H1 (cell line): ENCODE results near the gene ZNF446. TPM values are rescaled to one million over a fixed set of nuclear protein-coding genes. Genes with fewer than 3 reads are reported as not detected.

ENCODE experiments used
- CTCF ChIA-PET: fragments of 300-600 bp; sonication (Branson Sonifier 250); formaldehyde crosslinking; loops from one replicate; lab custom pipeline; 2021; ENCODE audit not compliant: partially characterized antibody; lab: Charles Lee
- POLR2A ChIA-PET: fragments of 300-600 bp; sonication (Branson Sonifier 250); formaldehyde crosslinking; loops from one replicate; lab custom pipeline; 2021; ENCODE audit warnings: inconsistent platforms; ENCODE audit not compliant: partially characterized antibody; lab: Charles Lee
- DNase-seq, 2 experiments: peaks; one replicate each; pipeline versions ENCODE4 v3.0.0 to v3.0.0-alpha.2; 2010 to 2022; ENCODE audit warnings: low spot score in 2 of 2, low read depth in 1 of 2, mixed read lengths in 1 of 2
- FAIRE-seq: peaks from 2 replicates; lab custom pipeline; 2011; peaks lifted over from hg19 to GRCh38; lab: Jason Lieb, UNC
- H2AFZ ChIP-seq: 2 replicates; pipeline ENCODE4 v1.8.1; 2012; ENCODE audit warnings: low read length, inconsistent platforms
- H2AK5ac ChIP-seq: 2 replicates; pipeline ENCODE4 v1.6.1; 2013; ENCODE audit warnings: low read depth, low read length
- H2BK120ac ChIP-seq: replicated peaks from 2 replicates; pipeline ENCODE3; 2013; ENCODE audit warnings: low read depth, low read length, inconsistent platforms
- H2BK12ac ChIP-seq: 2 replicates; pipeline ENCODE4 v1.6.1; 2013; ENCODE audit warnings: low read depth, low read length
- H2BK15ac ChIP-seq: 2 replicates; pipeline ENCODE4 v1.6.1; 2013; ENCODE audit warnings: low read length
- H2BK20ac ChIP-seq: 2 replicates; pipeline ENCODE4 v1.6.1; 2013; ENCODE audit warnings: low read length
- H2BK5ac ChIP-seq: 2 replicates; pipeline ENCODE4 v1.6.1; 2013; ENCODE audit warnings: low read depth, low read length
- H3K14ac ChIP-seq: 2 replicates; pipeline ENCODE4 v1.6.1; 2013; ENCODE audit warnings: inconsistent platforms; ENCODE audit not compliant: insufficient read length
- H3K18ac ChIP-seq: 2 replicates; pipeline ENCODE4 v1.6.1; 2013; ENCODE audit warnings: low read length; ENCODE audit errors: extremely low read depth
- H3K23ac ChIP-seq: 2 replicates; pipeline ENCODE4 v1.6.1; 2013; ENCODE audit warnings: inconsistent platforms; ENCODE audit not compliant: insufficient read length
- H3K23me2 ChIP-seq: 2 replicates; pipeline ENCODE4 v1.6.1; 2013; ENCODE audit warnings: low read depth, low read length
- H3K27ac ChIP-seq: 2 replicates; pipeline ENCODE4 v1.6.1; 2011; ENCODE audit warnings: low read depth, low read length, inconsistent platforms
- H3K27me3 ChIP-seq, 4 experiments: replicated peaks in 1 of 4; 1 replicate in 1 of 4; 2 replicates in 3 of 4; pipeline versions ENCODE4 v1.6.1 to v1.8.1; 2011 to 2013; ENCODE audit warnings: low read length in 3 of 4, mild to moderate bottlenecking in 3 of 4, inconsistent platforms in 2 of 4, mixed read lengths in 2 of 4, moderate library complexity in 1 of 4; ENCODE audit not compliant: control insufficient read depth in 3 of 4, insufficient read depth in 3 of 4; ENCODE audit errors: extremely low read depth in 1 of 4
- H3K36me3 ChIP-seq, 4 experiments: 2 replicates each; pipeline versions ENCODE4 v1.6.1 to v1.8.1; 2011 to 2013; ENCODE audit warnings: mild to moderate bottlenecking in 4 of 4, low read length in 3 of 4, moderate library complexity in 2 of 4, control low read depth in 1 of 4, inconsistent platforms in 1 of 4; ENCODE audit not compliant: insufficient read depth in 4 of 4, control insufficient read depth in 2 of 4
- H3K4ac ChIP-seq: replicated peaks from 2 replicates; pipeline ENCODE3; 2013; ENCODE audit warnings: low read length, low read depth, mixed read lengths, inconsistent platforms; ENCODE audit not compliant: insufficient read length
- H3K4me1 ChIP-seq, 4 experiments: replicated peaks in 1 of 4; 1 replicate in 1 of 4; 2 replicates in 3 of 4; pipeline versions ENCODE4 v1.6.1 to v1.8.1; 2011 to 2013; ENCODE audit warnings: low read length in 3 of 4, inconsistent platforms in 2 of 4, mixed read lengths in 1 of 4; ENCODE audit not compliant: insufficient read depth in 4 of 4, control insufficient read depth in 3 of 4
- H3K4me2 ChIP-seq, 2 experiments: 2 replicates each; pipeline versions ENCODE4 v1.6.1 to v1.8.1; 2011 to 2013; ENCODE audit warnings: low read depth in 2 of 2, low read length in 2 of 2, control low read depth in 1 of 2, inconsistent platforms in 1 of 2, mild to moderate bottlenecking in 1 of 2; ENCODE audit not compliant: insufficient read depth in 1 of 2
- H3K4me3 ChIP-seq, 4 experiments: fragments of 200-600, 300-600 bp in 1 of 4; sonication (generic), shearing (Covaris generic), sonication (Bioruptor Twin) in 1 of 4; 2 replicates each; pipeline versions ENCODE4 v1.5.1 to v1.8.1; 2011 to 2016; ENCODE audit warnings: low read length in 4 of 4, low read depth in 3 of 4, control low read depth in 2 of 4, inconsistent platforms in 2 of 4, mild to moderate bottlenecking in 2 of 4, mixed read lengths in 1 of 4, moderate library complexity in 1 of 4; ENCODE audit not compliant: insufficient read depth in 2 of 4; ENCODE audit errors: extremely low read depth in 1 of 4
- H3K56ac ChIP-seq: replicated peaks from 2 replicates; pipeline ENCODE3; 2013; ENCODE audit warnings: low read depth, mild to moderate bottlenecking, mixed read lengths, low read length, inconsistent platforms; ENCODE audit not compliant: insufficient read length
- H3K79me1 ChIP-seq: 2 replicates; pipeline ENCODE4 v1.6.1; 2013; ENCODE audit warnings: low read depth, low read length, control low read depth
- H3K79me2 ChIP-seq, 2 experiments: 2 replicates each; pipeline versions ENCODE4 v1.6.1 to v1.8.1; 2012 to 2013; ENCODE audit warnings: low read length in 2 of 2, mild to moderate bottlenecking in 2 of 2, inconsistent platforms in 1 of 2; ENCODE audit not compliant: insufficient read depth in 2 of 2, control insufficient read depth in 1 of 2
- H3K9ac ChIP-seq, 4 experiments: replicated peaks in 1 of 4; 1 replicate in 1 of 4; 2 replicates in 3 of 4; pipeline versions ENCODE4 v1.6.1 to v1.8.1; 2011 to 2013; ENCODE audit warnings: low read depth in 3 of 4, low read length in 3 of 4, control low read depth in 2 of 4, mild to moderate bottlenecking in 2 of 4, moderate library complexity in 2 of 4, inconsistent platforms in 1 of 4; ENCODE audit errors: extremely low read depth in 1 of 4
- H3K9me3 ChIP-seq, 2 experiments: 2 replicates each; pipeline versions ENCODE4 v1.6.1 to v1.8.1; 2012 to 2013; ENCODE audit warnings: mild to moderate bottlenecking in 2 of 2, moderate library complexity in 2 of 2, control low read depth in 1 of 2, inconsistent platforms in 1 of 2, low read depth in 1 of 2, low read length in 1 of 2, mixed read lengths in 1 of 2; ENCODE audit not compliant: insufficient read depth in 2 of 2
- H4K20me1 ChIP-seq, 2 experiments: replicated peaks in 1 of 2; 2 replicates each; pipeline versions ENCODE3 to v1.8.1; 2011 to 2013; ENCODE audit warnings: inconsistent platforms in 2 of 2, low read length in 2 of 2, mild to moderate bottlenecking in 1 of 2; ENCODE audit not compliant: insufficient read depth in 2 of 2, control insufficient read depth in 1 of 2
- H4K5ac ChIP-seq: 2 replicates; pipeline ENCODE4 v1.6.1; 2013; ENCODE audit warnings: low read length, low read depth, mixed read lengths, inconsistent platforms; ENCODE audit not compliant: insufficient read length
- H4K8ac ChIP-seq: 2 replicates; pipeline ENCODE4 v1.8.0; 2013; ENCODE audit warnings: mild to moderate bottlenecking, moderate library complexity, low read length, inconsistent platforms; ENCODE audit not compliant: insufficient read depth; ENCODE audit errors: extremely low read depth
- H4K91ac ChIP-seq: replicated peaks from 2 replicates; pipeline ENCODE3; 2013; ENCODE audit warnings: low read length, mixed read lengths, inconsistent platforms; ENCODE audit not compliant: insufficient read length
- BACH1 ChIP-seq: IDR thresholded peaks from 2 replicates; pipeline ENCODE4 v1.6.1; 2012; ENCODE audit warnings: low read length, improper control_type of control experiment
- BRCA1 ChIP-seq: IDR thresholded peaks from 2 replicates; pipeline ENCODE4 v1.6.1; 2012; ENCODE audit warnings: low read depth, low read length, improper control_type of control experiment
- CTBP2 ChIP-seq: IDR thresholded peaks from 2 replicates; pipeline ENCODE4 v1.7.0; 2011; ENCODE audit warnings: borderline replicate concordance, mild to moderate bottlenecking, moderate library complexity, mixed read lengths, low read length; ENCODE audit not compliant: insufficient read depth, insufficient read length
- RAD21 ChIP-seq, 2 experiments: IDR thresholded peaks in 1 of 2; conservative IDR thresholded peaks in 1 of 2; 2 replicates each; pipeline ENCODE4 v1.6.1; 2011; ENCODE audit warnings: low read depth in 2 of 2, low read length in 2 of 2, improper control_type of control experiment in 1 of 2, inconsistent platforms in 1 of 2, mild to moderate bottlenecking in 1 of 2, moderate library complexity in 1 of 2
- RBBP5 ChIP-seq: IDR thresholded peaks from 2 replicates; pipeline ENCODE4 v1.7.1; 2012; ENCODE audit warnings: low read depth, mild to moderate bottlenecking, inconsistent platforms, low read length, moderate library complexity, borderline replicate concordance
- SIN3A ChIP-seq, 2 experiments: IDR thresholded peaks in 1 of 2; conservative IDR thresholded peaks in 1 of 2; 2 replicates each; pipeline ENCODE4 v1.6.1; 2011 to 2012; ENCODE audit warnings: low read length in 2 of 2, improper control_type of control experiment in 1 of 2, low read depth in 1 of 2, mild to moderate bottlenecking in 1 of 2
- SP2 ChIP-seq: IDR thresholded peaks from 2 replicates; pipeline ENCODE4 v1.6.1; 2012; ENCODE audit warnings: mild to moderate bottlenecking, low read length, inconsistent platforms
- SRF ChIP-seq: IDR thresholded peaks from 2 replicates; pipeline ENCODE4 v1.6.1; 2011; ENCODE audit warnings: mild to moderate bottlenecking, low read depth, low read length, moderate library complexity
- TBP ChIP-seq: IDR thresholded peaks from 2 replicates; pipeline ENCODE4 v1.6.1; 2011; ENCODE audit warnings: low read depth, low read length, improper control_type of control experiment
- TCF12 ChIP-seq: IDR thresholded peaks from 2 replicates; pipeline ENCODE4 v1.6.1; 2011; ENCODE audit warnings: low read depth, mild to moderate bottlenecking, low read length
- WGBS, 2 experiments: shearing (Covaris generic) in 1 of 2; methylation state at CpG; one replicate each; pipeline versions ENCODE4 v1.1.6 to v1.1.7; 2013 to 2015; ENCODE audit warnings: low lambda C conversion rate in 2 of 2, mixed read lengths in 2 of 2, inconsistent platforms in 1 of 2, low coverage in 1 of 2, missing lambda C conversion rate in 1 of 2; ENCODE audit not compliant: insufficient replicate concordance in 2 of 2, insufficient coverage in 1 of 2, insufficient read length in 1 of 2; ENCODE audit errors: extremely low coverage in 1 of 2, missing lambda C conversion rate in 1 of 2; 5-methylcytosine and 5-hydroxymethylcytosine counted together
- polyA plus RNA-seq, 7 experiments: library from polyadenylated mRNA; depleted of rRNA in 3 of 7; stranded (reverse) in 5 of 7; unstranded in 2 of 7; fragments of >200 nt in 5 of 7; fragments of 200-250 nt in 2 of 7; gene quantifications; 1 replicate in 5 of 7; 2 replicates in 1 of 7; 4 replicates in 1 of 7; pipeline versions ENCODE4 v1.2.1 to v1.2.3, GENCODE V29; 2011 to 2013; ENCODE audit warnings: missing spikeins in 2 of 7, mixed read lengths in 2 of 7
- total RNA-seq: library from RNA; stranded (reverse); fragmentation: NEBNext Ultra II Directional; extraction: Animal tissue kit (Norgen Biotek cat#: 25700); gene quantifications from 2 replicates; pipeline ENCODE4 v1.2.1, GENCODE V29; 2021
- TF ChIP-seq, protein P1 (sequence below): IDR thresholded peaks from 2 replicates; pipeline ENCODE4 v1.6.1; 2011; ENCODE audit warnings: low read length, improper control_type of control experiment

Gene ZNF446
- total and polyA plus RNA-seq, 2 of the 8 experiments (the other 6 are each of a cell fraction or from before 2014, with no cell fraction given): 4.1 to 5.5 TPM

GRCh38 chr19:58474291-58474996 lies 1.7 kb upstream of the ZNF446 start:
- Histone ChIP-seq H2BK5ac (no peak overlapping the region), H3K4me1 (peaks cover 0 to 6% (median 5%) of the 10 kb centered on the region in 4 experiments; a peak in 6 of 7 replicates), H2BK15ac (no peak overlapping the region), H3K23ac (no peak overlapping the region), H3K56ac (no peak overlapping the region), H3K27me3 (peaks cover 0 to 3% (median 0%) of the 10 kb centered on the region in 4 experiments; a peak in 3 of 7 replicates), H3K9me3 (no peaks in the 10 kb centered on the region), H3K18ac (no peak overlapping the region), H3K79me2 (no peaks in the 10 kb centered on the region), H2BK20ac (no peak overlapping the region), H4K20me1 (peaks cover 6 to 7% of the 10 kb centered on the region in 2 experiments), H4K8ac (no peak overlapping the region), H3K79me1 (no peaks in the 10 kb centered on the region), H3K4ac (no peak overlapping the region), H3K23me2 (peaks cover 14% of the 10 kb centered on the region), H3K4me3 (no peak overlapping the region), H4K91ac (no peak overlapping the region), H2AK5ac (no peak overlapping the region), H3K36me3 (peaks cover 2 to 7% (median 4%) of the 10 kb centered on the region in 4 experiments; a peak in 5 of 8 replicates), H3K14ac (no peak overlapping the region), H2BK12ac (no peak overlapping the region), H2BK120ac (no peak overlapping the region), H3K4me2 (peak overlapping the region; percentile 88 to 94; a peak in 1 of 4 replicates), H3K27ac (no peak overlapping the region), H4K5ac (no peak overlapping the region), H2AFZ (no peak overlapping the region), H3K9ac (no peak overlapping the region)
- CTCF ChIA-PET: interaction anchor here (1.6 kb wide), 1 partner anchor 107 kb away, joined by 4 read pairs; no protein-coding TSS in a partner anchor
- WGBS, 2 experiments: 90% methylated on average over 12 of the region's 12 CpGs; no CpG with 5 or more reads in 1 of the 2 experiments
- DNase-seq: no peak
- FAIRE-seq: no peak
- POLR2A ChIA-PET: interaction anchor here (0.6 to 1.9 kb wide), 8 partner anchors 8 to 242 kb away, joined by 3 to 10 read pairs (median 4); partner anchors contain the start of genes TRIM28, ZNF324, ZNF324B and ZSCAN22
- TF ChIP-seq TBP (no peak), CTBP2 (no peak), BACH1 (no peak), SIN3A (conservative IDR thresholded peaks at IDR 0.05 in 1 of 2, IDR thresholded peaks at IDR 0.05 in 1 of 2; ENCODE audit: low read depth in 1 of 2, low read length in 2 of 2) (no peak), TCF12 (no peak), RBBP5 (no peak), SRF (no peak), BRCA1 (no peak), RAD21 (IDR thresholded peaks at IDR 0.05 in 1 of 2, conservative IDR thresholded peaks at IDR 0.05 in 1 of 2; ENCODE audit: low read depth in 2 of 2, low read length in 2 of 2) (no peak), SP2 (no peak)
- TF ChIP-seq, protein P1, sequence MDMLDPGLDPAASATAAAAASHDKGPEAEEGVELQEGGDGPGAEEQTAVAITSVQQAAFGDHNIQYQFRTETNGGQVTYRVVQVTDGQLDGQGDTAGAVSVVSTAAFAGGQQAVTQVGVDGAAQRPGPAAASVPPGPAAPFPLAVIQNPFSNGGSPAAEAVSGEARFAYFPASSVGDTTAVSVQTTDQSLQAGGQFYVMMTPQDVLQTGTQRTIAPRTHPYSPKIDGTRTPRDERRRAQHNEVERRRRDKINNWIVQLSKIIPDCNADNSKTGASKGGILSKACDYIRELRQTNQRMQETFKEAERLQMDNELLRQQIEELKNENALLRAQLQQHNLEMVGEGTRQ: no peak
